T-helper 1 cell treated with Interleukin-12 subunit alpha and Interleukin-12 subunit beta and Interleukin-4 antibody, amounts not matched to agents 30 μg/mL and 1 μg/mL, for 36 hours (primary cell): ENCODE measurements around the gene EML1.

Source experiments
- H3K27ac Mint-ChIP-seq: one replicate; pipeline ENCODE4 v1.8.0; 2021; ENCODE audit warnings: mild to moderate bottlenecking, mixed read lengths
- H3K27me3 Mint-ChIP-seq: one replicate; pipeline ENCODE4 v1.8.0; 2021; ENCODE audit warnings: low read depth, mixed read lengths
- H3K36me3 Mint-ChIP-seq: one replicate; pipeline ENCODE4 v1.8.0; 2021; ENCODE audit warnings: low read depth, mixed read lengths
- H3K4me1 Mint-ChIP-seq: one replicate; pipeline ENCODE4 v1.8.0; 2021; ENCODE audit warnings: low read depth, mixed read lengths
- H3K4me3 Mint-ChIP-seq: one replicate; pipeline ENCODE4 v1.8.0; 2021; ENCODE audit warnings: mild to moderate bottlenecking, moderate library complexity, mixed read lengths
- H3K9me3 Mint-ChIP-seq: one replicate; pipeline ENCODE4 v1.8.0; 2021; ENCODE audit warnings: mixed read lengths

The EML1 gene

GRCh38 chr14:99990268-99991170, 197.3 kb downstream of the EML1 start:
- Mint-ChIP-seq H3K4me3 (no peak overlapping the region), H3K4me1 (no peaks in the 10 kb centered on the region), H3K36me3 (peaks cover 2% of the 10 kb centered on the region), H3K27ac (no peak overlapping the region), H3K27me3 (peaks cover 24% of the 10 kb centered on the region), H3K9me3 (peaks cover 4% of the 10 kb centered on the region)

GRCh38 chr14:99991331-99991730, 198.1 kb downstream of the EML1 start:
- Mint-ChIP-seq H3K36me3 (peaks cover 2% of the 10 kb centered on the region), H3K4me1 (no peaks in the 10 kb centered on the region), H3K9me3 (peaks cover 4% of the 10 kb centered on the region), H3K27me3 (peaks cover 27% of the 10 kb centered on the region), H3K27ac (no peak overlapping the region), H3K4me3 (no peak overlapping the region)
